ENCODE measurements around the gene MYO1D. TPM values are rescaled to one million over a fixed set of nuclear protein-coding genes. Genes with fewer than 3 reads are reported as not detected.

The MYO1D gene
- total and polyA plus RNA-seq, 8 donors = 11.6 to 727 (median 73.4) TPM

DNA sequence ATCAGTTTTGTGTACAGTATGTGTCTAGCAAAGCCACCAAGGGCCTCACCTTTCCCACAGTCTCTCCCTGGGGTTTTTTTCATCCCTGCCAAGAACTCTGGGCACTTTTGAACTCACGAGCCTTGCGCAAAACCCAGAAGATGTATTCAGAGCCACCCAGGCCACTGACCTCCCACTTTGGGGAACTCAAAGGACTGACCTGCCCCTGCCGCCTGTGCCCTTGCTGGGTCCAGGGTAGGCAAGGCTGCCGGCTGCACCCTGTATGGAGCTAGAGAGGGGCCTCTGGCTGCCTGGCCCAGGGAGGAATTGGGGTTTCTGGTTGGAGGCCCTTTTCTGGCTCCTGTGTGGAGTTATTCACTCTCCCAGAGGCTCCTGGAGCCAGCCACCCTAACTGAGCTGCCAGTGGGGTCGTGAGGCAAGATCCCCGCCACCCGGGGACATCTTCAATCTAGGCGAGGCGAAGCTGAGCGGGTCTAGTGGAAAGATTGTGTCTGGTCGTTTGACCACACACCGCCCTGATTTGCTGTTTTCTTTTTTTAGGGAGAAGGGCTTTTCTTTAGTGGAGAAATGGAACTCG lies 388.2 kb downstream of the MYO1D start:
- no peak for DNase-seq
- Histone ChIP-seq H3K36me3 (peaks cover 0 to 14% (median 7%) of the 10 kb centered on the region in 4 donors), H3K4me1 (peaks cover 16 to 51% (median 25%) of the 10 kb centered on the region in 4 donors), H3K9me3 (no peaks in the 10 kb centered on the region), H3K27ac (no peak overlapping the region), H3K27me3 (no peaks in the 10 kb centered on the region), H3K4me3 (peak overlapping the region in 1 of 4 donors; percentile 66)
- WGBS, 5 donors = 93 to 98% (median 97%) methylated on average over 13 of the region's 13 CpGs
- TF ChIP-seq POLR2AphosphoS5 (IDR thresholded peaks at IDR 0.05) (no peak), POLR2A (IDR thresholded peaks at IDR 0.05) (no peak), EP300 (IDR thresholded peaks at IDR 0.05) (no peak)
- TF ChIP-seq, protein P1, sequence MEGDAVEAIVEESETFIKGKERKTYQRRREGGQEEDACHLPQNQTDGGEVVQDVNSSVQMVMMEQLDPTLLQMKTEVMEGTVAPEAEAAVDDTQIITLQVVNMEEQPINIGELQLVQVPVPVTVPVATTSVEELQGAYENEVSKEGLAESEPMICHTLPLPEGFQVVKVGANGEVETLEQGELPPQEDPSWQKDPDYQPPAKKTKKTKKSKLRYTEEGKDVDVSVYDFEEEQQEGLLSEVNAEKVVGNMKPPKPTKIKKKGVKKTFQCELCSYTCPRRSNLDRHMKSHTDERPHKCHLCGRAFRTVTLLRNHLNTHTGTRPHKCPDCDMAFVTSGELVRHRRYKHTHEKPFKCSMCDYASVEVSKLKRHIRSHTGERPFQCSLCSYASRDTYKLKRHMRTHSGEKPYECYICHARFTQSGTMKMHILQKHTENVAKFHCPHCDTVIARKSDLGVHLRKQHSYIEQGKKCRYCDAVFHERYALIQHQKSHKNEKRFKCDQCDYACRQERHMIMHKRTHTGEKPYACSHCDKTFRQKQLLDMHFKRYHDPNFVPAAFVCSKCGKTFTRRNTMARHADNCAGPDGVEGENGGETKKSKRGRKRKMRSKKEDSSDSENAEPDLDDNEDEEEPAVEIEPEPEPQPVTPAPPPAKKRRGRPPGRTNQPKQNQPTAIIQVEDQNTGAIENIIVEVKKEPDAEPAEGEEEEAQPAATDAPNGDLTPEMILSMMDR (IDR thresholded peaks at IDR 0.05) = no peak
- intact Hi-C loops (cut with DNase I; ENCODE audit: low total_unique reads) = no loop called here

GRCh38 chr17:32488177-32488542 lies 388.8 kb downstream of the MYO1D start:
- intact Hi-C loops (cut with DNase I; ENCODE audit: low total_unique reads) = no loop called here
- Histone ChIP-seq H3K27me3 (no peaks in the 10 kb centered on the region), H3K9me3 (no peaks in the 10 kb centered on the region), H3K36me3 (peaks cover 0 to 8% (median 3%) of the 10 kb centered on the region in 4 donors), H3K27ac (no peak overlapping the region), H3K4me1 (peaks cover 21 to 51% (median 29%) of the 10 kb centered on the region in 4 donors), H3K4me3 (peak overlapping the region in 2 of 4 donors; percentile 66 to 80)
- TF ChIP-seq EP300 (IDR thresholded peaks at IDR 0.05) (no peak), POLR2AphosphoS5 (IDR thresholded peaks at IDR 0.05) (no peak), POLR2A (IDR thresholded peaks at IDR 0.05) (no peak)
- TF ChIP-seq, protein P1 (IDR thresholded peaks at IDR 0.05) = no peak
- DNase-seq = no peak
- 91 to 97% (median 95%) methylated on average over 13 to 16 of the region's 16 CpGs for WGBS, 5 donors

DNA sequence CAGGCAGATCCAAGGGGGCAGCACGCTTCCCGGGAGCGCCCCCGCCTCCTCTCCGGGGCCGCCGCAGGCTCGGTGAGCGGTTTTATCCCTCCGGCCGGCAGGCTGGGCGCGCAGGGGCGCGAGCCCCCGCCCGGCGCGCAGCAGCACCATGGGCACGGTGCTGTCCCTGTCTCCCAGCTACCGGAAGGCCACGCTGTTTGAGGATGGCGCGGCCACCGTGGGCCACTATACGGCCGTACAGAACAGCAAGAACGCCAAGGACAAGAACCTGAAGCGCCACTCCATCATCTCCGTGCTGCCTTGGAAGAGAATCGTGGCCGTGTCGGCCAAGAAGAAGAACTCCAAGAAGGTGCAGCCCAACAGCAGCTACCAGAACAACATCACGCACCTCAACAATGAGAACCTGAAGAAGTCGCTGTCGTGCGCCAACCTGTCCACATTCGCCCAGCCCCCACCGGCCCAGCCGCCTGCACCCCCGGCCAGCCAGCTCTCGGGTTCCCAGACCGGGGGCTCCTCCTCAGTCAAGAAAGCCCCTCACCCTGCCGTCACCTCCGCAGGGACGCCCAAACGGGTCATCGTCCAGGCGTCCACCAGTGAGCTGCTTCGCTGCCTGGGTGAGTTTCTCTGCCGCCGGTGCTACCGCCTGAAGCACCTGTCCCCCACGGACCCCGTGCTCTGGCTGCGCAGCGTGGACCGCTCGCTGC lies 389.3 kb downstream of the MYO1D start:
- no peak for TF ChIP-seq POLR2AphosphoS5 (IDR thresholded peaks at IDR 0.05)
- TF ChIP-seq, protein P1 (IDR thresholded peaks at IDR 0.05) = no peak
- TF ChIP-seq POLR2A (IDR thresholded peaks at IDR 0.05) = no peak
- TF ChIP-seq EP300 (IDR thresholded peaks at IDR 0.05) = no peak
- H3K27me3 ChIP-seq = no peaks in the 10 kb centered on the region
- H3K4me1 ChIP-seq = peaks cover 21 to 54% (median 34%) of the 10 kb centered on the region in 4 donors
- H3K9me3 ChIP-seq = no peaks in the 10 kb centered on the region
- peak overlapping the region; percentile 55 to 80 (median 64) for H3K4me3 ChIP-seq
- WGBS, 5 donors = 17 to 76% (median 34%) methylated on average over 21 to 59 of the region's 59 CpGs
- intact Hi-C loops (cut with DNase I; ENCODE audit: low total_unique reads) = no loop called here
- H3K27ac ChIP-seq = peak overlapping the region in 4 of 5 donors; percentile 42 to 85 (median 74)
- H3K36me3 ChIP-seq = peaks cover 0 to 4% (median 3%) of the 10 kb centered on the region in 4 donors
- peak in 1 of 2 donors; percentile 61 for DNase-seq

DNA sequence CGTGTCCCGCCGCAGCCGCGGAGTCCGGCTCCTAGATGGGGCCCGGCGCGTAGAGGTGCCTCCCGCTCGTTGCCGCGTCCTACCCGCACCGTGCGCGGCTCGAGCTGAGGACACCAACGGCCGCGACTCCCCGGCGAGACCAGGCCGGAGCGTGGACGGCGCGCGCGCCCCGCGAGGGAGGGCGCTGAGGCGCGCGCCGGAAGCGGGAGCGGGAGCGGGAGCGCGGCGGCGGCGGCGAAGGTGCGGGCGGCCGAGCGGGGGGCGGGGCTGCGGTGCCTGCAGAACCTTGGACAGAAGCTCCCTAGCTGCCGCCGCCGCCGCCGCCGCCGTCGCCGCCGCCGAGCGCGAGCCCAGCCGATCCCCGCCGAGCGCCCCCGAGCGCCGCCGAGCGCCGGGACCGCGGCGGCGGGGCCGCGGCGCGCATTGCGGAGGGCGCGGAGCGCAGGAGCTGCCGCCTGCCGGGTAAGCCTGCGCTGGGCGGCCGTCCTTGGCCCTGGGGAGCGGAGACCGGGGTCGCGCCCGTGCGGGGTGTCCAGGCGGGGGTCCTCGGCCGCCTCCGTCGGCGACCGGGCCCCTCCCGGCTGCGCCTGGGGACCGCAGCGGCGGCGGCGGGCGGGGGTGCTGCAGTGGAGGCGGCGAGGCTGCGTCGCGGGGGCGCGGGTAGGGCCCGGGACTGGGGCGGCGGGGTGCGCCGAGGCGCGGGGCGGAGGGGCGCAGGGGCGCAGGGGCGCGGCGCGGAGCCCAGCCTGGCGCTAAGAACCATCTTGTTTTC lies 390.0 kb downstream of the MYO1D start, which contains the start of gene CDK5R1:
CDK5R1 (plus strand) TSS at position 293 of the 772 bp plus-strand sequence. CDS start 628 bp downstream, outside the sequence.
- TF ChIP-seq POLR2AphosphoS5 (IDR thresholded peaks at IDR 0.05) = no peak
- no peak for TF ChIP-seq EP300 (IDR thresholded peaks at IDR 0.05)
- no peak for TF ChIP-seq POLR2A (IDR thresholded peaks at IDR 0.05)
- TF ChIP-seq, protein P1 (IDR thresholded peaks at IDR 0.05) = no peak
- intact Hi-C loops (cut with DNase I; ENCODE audit: low total_unique reads) = no loop called here
- H3K4me3 ChIP-seq = peak within 1 kb of the TSS; percentile 55 to 80 (median 64)
- H3K27ac ChIP-seq = peak within 1 kb of the TSS; percentile 74 to 85 (median 82)
- H3K36me3 ChIP-seq = peaks cover 1 to 12% (median 9%) of the 10 kb centered on the region in 4 donors
- H3K4me1 ChIP-seq = peaks cover 21 to 54% (median 34%) of the 10 kb centered on the region in 4 donors
- no peaks in the 10 kb centered on the region for H3K9me3 ChIP-seq
- peak; percentile 74 to 94 for DNase-seq
- 0 to 1% (median 0%) methylated on average over 84 to 131 of the region's 135 CpGs; no CpG with 5 or more reads in 2 of the 5 donors for WGBS, 5 donors
- H3K27me3 ChIP-seq = no peaks in the 10 kb centered on the region
